Retina (tissue), 1 donor: ENCODE measurements around the gene CFAP221.

Source experiments
- DNase-seq: peaks from one replicate; pipeline ENCODE4 v3.0.0-alpha.2; 2016

The CFAP221 gene

DNA sequence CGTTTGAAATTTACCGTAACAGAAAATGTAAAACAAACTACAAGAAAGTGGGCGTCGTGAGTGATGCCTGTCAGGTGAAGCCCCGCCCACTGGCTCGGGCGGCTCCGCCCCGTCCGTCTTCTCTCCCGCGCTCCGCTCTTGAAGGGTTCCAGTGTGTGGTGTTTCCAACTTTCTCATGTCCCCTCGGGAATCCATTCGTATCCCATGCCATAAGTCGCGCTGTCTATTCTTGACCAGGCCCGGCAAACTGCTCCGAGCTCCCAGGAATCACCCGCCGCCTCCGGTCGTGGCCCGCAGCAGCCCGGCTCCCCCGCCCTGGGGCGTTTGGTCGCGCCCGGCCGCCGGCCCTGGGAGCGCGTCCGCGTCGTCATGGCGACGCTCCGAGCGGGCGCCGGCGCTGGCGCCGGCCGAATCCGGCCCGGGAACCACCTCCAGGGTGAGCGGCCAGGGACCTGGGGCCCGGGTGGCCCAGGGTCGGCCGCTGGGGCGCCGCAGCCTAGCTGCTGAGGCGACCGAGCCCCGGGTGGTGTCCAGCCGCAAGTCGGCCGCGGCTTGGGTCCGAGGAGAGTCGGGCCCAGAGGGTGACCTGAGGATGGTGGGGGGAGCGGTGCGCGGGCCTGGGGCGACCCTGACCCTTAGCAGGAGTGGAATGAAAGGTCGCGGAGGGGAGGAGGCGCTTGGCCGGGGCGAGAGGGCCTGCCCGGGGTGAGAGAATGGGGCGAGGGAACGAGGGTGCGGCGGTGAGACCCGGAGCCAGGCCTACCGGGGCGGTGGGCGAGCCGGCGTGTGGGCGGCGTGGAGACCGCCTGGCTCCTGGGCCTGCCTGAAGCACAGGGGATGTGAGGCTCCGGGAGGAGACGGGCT, at the start of gene CFAP221:
CFAP221 (plus strand) TSS at position 375 of the 864 bp plus-strand sequence. CDS start 1,683 bp downstream, outside the sequence.
- DNase-seq = peak; percentile 95

DNA sequence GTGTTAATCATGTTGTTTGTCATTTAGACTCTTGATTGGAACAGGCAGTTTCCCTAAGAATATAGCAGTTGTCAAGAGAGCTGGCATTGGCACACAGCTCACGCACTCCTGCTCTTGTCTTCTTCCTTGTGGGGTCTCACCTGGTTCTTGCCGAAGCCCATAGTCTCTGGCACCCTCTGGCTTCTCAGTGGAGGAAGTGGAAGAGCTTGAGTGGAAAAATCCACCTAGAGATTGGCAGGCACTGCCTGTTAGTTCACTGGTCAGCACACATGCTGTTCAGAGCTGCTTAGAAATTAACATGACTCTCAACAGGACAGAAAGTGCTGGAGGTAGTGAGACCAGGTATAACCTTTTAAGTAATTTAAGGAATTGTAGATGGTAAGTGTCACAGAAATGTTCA, 48.3 kb upstream of the CFAP221 start:
- DNase-seq = no peak

DNA sequence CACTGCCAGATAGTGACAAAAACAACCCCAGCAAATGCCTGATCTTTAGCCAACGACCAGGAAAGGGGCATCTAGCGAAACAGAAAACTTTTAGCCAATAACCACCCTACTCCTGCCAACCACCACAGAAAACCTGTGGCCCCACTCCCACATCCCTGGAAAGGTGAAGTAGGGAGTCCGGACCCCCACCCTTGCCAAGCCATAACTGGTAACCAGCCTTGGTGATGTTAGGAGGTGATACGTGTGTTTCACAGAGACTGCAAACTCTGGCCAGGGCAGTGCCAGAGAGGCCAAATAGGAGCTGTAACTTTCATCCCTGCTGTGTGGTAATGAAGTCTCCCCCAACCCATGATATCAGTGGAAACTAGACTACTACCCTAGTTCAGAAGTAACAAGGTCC, 47.6 kb upstream of the CFAP221 start:
- DNase-seq = no peak

DNA sequence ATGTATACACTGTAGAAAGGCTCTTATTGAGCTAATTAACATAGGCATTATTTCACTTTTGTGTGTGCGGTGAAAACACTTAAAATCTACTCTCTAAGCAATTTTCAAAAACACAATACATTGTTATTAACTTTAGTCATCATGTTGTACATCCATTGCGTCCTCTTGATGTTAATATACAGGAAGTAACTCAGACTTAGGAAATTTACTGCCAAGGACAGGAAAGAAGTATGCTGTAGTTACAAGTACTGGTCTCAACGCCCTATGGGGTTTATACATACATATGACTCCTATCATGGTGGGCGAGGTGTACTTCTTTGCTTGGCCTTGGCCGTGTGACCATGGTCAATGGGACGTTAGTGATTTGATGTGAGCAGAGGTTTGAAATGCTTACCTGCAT, 35.5 kb upstream of the CFAP221 start:
- no peak for DNase-seq

DNA sequence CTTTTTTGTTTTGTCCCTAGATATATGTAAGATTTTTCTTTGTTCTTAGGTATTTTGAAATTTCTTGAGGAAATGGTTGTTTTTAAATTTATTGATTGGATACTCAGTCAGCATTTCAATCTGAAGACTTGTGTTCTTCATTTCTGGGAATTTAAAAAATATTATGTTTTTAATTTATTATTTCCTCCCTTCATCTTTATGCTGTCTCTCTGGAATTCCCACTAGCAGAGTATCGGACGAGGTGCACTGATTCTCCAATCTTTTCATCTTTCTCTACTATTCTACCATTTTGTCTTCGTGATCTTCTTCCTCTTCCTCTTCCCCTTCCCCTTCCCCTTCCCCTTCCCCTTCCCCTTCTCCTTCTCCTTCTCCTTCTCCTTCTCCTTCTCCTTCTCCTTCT, 32.3 kb upstream of the CFAP221 start:
- DNase-seq = no peak

DNA sequence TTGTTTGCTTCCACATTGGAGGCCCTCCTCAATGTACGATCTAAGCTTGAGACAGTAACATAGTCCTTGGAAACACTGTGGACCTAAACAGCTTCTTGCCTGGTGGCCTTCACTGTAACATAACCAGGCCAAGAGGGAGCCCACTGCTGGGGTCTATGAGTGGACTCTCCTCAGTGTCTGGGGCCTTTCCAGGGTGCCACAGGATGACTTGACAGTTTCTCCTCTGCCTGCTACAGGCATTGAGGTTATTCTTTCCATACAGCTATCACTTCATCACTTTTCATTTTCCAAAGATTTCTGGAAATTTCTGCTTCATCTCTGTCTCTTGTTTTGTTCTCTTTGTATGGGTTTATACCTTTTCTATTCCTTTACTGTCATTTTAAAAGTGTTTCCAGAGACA, 31.3 kb upstream of the CFAP221 start:
- DNase-seq = no peak

DNA sequence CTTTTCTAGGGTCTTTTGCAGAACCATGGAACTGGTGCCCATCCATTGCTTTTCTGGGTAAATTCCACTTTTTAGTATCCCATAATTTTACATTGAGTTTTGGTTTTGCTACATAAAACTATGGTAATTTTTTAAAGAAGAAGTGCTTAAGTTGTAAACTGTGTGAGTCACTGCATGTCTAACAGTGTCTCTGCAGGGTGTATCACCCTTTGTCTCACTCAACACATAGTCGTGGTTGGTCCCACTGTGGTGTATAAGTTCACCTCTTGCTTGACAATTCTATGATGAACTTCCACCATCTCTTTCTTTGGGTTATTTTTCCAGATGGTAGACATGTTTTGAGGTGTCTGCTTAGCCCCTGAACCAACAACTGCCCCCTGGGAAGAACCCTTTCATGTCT, 30.4 kb upstream of the CFAP221 start:
- no peak for DNase-seq

DNA sequence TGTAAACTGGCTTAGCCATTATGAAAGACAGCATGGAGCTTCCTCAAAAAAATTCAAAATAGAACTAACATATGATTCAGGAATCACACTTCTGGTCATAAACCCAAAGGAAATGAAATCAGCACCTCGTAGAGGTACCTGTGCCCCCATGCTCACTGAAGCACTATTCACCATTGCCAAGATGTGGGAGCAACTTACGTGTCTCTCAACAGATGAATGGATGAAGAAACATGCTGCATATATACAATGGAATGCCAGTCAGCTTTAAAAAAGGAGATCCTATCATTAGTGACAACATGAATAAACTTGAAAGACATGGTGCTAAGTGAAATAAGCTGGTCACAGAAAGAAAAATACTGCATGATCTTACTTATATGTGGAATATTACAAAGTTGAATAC, 28.1 kb upstream of the CFAP221 start:
- DNase-seq = no peak

DNA sequence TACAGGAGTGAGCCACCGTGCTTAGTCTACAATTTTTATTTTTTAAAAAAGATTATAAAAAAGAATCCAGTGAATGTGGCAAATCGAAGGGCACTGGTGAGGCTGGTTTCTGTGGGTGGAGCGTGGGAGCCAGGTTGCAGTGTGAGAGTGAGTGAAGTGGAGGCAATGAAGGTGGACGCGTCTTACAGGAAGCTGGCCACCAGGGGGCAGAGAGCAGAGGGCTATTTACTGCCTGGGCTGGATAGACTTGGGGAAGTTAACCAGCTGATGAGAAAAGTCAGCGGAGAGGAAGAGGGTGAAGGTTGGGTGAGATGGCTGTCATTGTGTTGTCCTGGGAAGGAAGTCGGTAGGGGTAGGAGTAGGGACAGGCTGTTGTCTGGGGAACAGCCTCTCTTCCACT, 26.8 kb upstream of the CFAP221 start:
- DNase-seq = peak; percentile 26

DNA sequence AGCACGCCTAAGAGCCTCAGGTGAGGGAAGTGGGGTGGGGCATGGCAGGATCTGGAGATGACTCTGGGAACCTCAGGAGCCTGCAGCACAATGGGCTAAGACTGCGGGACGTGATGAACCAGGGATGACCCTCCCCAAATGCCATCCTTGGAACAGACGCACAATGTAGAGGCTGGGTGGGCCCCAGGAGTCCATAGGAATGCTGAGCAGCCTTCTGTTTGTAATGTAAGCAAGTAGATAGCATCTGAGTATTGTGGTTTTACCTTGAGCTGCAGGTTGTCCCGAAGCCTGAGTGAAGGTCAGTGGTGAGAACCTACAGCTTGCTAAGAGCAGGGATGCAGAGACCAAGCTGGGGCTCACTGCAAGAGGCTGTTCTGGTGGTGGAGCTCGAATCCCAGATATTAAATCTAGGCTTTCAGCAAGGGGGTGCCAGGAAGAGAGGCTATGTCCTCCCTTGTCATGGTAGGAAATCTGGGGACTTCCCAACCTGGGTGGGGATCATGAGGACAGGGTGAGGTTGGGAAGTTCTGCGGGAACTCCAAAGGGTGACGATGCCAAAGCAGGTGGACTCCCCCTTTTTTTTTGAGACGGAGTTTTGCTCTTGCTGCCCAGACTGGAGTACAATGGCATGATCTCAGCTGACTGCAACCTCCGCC, 25.7 kb upstream of the CFAP221 start:
- DNase-seq = no peak

DNA sequence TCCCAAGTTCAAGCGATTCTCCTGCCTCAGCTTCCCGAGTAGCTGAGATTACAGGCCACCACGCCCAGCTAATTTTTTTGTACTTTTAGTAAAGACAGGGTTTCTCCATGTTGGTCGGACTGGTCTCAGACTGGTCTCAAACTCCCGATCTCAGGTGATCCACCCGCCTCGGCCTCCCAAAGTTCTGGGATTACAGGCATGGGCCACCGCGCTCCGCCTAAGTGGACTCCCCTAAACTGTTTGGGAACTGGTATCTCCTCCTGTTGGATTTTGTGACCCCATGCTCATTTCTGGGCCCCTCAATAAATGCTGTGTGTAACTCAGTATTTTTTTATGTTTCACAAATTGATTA, 25.2 kb upstream of the CFAP221 start:
- no peak for DNase-seq

DNA sequence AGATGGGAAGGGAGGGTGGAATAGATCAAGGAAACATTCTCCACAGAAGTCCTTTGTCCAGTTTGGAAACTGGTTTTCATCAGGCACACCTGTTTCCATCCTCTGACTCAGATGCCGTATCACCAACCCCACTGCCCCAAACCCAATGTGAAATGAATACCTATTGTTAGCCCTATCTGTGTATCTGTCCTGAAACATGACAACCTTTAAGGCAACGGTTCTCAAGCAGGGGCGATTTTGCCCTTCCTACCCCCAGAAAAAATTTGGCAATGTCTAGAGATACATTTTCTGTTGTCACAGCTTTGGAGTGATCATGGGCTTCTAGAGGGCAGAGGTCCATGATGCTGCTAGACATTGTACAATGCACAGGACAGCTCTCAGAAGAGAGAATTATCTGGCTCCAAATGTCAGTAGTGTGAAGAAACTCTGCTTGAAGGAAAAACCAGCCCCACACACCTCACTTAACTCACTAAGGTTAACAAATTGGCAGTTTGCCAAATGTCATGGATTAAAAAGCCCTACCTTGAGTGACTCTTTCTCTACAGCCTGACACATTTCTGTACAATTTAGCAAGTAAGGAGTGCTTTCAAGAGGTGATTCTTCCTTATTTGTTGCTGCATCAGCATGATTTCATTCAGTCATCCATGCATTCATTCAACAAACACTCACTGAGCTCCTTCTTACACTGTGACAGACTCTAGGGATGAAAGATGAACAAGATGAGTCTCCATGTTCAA, 23.4 kb upstream of the CFAP221 start:
- no peak for DNase-seq

DNA sequence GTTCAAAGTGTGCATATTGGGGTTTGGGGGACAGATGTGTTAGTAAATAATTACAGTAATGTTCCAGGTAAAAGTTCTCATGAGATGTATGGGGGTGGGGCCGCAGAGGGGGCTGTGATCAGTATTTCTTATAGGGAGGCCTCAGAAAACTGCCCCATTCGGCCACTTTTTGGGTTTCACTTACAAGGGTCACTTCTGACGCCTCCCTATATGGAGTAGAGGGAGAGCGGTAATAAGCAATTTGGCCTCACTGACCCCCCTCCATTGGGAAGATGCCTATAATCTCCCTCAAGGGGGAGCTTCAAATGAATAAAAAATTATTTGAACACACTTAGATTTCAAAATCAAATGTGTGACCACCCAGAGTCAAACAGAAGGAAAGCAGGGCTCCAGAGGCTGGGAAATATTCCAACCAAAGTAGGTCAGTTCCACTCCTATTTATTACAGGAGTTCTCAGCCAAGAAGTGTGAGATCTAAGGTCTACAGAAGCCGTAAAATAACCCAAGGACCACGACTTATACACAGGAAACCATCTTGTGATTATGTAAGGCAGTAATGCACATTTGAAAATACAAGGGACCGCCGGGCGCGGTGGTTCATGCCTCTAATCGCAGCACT, 22.7 kb upstream of the CFAP221 start:
- no peak for DNase-seq

DNA sequence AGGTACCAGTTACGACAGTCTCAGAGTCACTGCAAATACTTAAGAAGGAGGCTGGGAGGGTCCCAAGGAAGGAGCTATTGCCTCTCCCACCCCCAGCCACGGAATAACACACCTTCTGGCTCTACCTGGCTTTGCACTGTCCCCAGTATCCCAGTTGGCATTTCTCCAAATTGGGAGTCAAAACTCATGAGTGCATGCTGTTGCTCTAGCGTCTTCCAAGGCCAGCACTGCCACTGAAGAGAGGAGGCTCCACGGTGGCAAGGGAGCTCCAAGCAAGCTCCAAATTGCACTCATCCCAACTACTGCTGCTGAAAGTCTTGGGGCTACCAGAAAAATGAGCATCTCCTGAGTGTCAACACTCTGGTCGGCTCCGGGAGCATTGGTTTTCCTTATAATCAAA, 21.6 kb upstream of the CFAP221 start:
- DNase-seq = no peak

DNA sequence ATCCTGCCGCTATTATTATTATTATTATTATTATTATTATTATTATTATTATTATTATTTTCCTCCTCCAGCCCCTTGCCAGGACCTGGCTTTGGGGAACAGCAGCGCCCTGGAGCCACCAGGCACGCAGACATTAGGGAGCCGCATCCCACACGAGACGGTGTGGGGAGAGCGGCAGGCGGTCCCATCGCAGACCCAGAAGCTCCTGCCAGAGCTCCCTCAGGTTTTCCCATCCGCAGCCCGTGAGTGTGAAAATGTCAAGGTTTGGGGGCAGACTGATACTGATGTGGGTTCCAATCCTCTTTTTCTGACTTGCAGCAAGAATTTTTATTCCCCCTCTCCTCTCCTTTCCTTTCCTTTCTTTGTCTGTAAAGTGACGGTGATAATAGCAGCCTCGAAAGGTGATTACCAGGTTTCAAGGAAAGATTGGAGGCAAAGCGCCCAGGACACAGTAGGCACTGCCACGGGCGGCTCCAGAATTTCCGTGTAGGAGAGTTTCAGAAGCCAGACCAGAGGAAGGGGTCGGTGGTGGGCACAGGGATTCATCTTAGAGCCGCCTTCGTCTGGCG, 20.8 kb upstream of the CFAP221 start:
- no peak for DNase-seq

DNA sequence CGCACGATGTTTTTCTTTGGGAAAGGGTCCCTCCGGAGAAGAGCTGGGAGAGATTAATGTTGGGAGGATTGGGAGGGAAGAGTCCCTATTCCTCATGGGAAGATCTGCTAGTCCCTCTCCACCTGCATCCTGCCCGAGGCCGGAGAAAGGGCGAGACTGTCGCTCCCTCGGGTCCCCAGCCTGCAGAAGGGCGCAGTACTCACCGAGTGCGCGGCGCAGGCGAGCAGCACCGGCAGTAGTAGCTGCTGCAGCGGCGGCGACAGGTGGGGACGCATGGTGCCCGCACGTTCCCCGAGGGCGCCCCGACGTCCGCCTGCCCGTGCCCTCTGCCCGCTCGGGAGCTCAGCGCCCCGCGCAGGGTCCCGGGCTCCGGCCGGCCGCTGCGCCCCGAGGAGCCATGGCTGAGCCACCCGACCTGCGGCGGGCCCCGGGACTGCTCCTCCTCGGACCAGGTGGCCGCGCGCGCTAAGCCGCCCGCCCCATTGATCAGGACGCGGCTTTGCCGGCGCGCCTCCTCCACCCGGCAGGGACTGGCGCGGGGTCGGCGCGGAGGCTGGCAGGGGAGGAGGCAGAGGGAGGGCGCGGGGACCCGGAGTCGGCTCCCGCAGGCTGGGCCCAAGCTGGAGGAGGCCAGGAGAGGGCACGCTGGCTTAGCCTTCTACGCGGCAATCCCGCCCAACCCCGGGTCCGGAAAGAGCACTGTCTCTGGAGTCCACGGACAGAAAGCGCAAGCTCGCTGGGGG, 20.1 kb upstream of the CFAP221 start, which contains the start of gene SCTR:
SCTR (minus strand) TSS at position 532 of the 743 bp plus-strand sequence; CDS start at position 275, 257 bp downstream.
- peak; percentile 56 for DNase-seq

DNA sequence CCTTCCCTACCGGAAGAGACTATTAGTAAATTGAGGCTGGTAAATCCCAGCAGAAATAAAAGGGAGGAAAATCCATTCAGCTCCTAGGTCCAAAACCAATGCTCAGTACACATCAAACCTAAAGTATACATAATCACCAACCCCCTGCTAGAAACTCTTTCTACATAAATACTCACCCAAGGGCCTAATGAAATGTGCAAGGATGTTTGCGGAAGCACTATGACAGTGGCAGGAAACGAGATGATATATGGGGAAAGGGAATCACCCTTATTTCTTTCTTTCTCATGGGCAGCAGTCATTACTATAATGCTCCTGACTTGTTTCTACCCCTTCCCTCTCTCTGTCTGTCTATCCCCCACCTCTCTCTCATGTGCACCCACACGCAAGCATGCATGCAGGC, 18.6 kb upstream of the CFAP221 start:
- no peak for DNase-seq

DNA sequence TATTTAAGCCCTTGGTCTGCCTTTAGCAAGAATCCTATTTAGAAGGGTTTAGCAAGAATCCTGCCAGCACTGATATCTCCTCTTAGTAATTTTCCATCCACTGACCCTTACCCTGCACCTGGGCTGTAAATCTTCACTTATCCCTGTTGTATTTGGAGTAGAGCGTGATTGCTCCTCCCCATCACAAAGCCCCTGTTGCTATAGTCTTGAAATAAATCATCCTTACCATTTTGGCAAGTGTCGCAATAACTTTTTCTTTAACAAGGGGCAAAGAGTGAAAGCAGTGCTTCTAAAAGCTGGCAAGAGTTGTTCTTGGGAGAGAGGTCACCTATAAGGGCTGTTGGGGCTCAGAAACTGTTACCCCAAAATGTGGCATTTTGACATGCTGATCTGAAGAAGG, 16.2 kb upstream of the CFAP221 start:
- DNase-seq = no peak

DNA sequence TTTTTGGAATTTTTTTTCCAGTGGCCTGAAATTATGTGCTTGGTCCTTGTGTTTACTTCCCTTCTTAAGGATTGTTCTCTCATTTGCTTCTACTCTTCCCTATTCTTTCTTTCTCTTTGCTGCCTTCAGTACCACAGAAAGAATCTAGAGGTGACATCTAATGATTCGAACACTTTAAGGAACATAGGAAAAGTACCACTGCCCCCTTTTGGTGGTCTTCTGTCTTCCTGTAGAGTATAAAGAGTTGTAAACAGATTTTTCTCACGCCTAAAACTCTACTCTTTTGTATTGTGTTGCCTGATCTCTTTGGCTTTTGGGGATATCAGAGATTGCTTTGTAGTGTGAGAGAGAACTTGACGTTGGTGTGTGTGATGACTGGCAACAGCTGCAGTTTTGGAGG, 13.0 kb upstream of the CFAP221 start:
- DNase-seq = no peak

DNA sequence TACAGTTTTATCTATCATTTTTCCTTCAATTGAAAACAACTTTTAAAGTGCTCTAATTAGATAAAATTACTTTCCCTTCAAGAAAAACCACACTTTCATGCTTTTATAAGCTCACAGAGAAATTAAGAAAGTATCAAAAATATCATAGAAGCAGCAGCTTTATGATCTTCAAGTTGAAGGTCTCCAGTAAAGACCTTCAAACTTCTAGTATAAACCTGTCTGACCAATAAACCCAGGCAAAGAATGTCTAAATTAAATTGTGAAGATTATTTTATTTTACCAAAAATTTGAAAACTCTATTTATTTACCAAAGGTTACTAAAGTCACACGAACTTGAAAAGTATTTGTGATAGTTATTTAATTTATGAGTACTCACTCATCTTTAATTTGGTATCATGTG, 10.7 kb upstream of the CFAP221 start:
- DNase-seq = no peak

DNA sequence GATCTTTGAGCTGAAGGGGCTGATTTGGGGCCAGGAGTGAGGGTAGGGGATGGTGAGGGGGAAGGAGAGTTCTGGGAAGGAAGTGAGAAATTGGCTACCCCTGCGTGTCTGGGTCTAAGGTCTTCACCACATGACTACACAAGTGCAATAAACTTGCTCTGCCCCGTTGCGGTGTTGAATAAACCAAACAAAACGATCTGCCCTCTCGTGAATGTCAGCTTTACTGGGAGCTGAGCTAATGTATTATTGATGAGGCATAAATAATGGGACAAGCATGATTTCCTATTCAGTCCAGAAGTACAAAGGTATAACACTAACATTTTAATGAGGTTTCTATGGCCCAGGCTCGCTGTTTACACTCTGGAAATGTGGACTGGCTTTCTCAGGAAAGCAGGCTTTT, 8.0 kb upstream of the CFAP221 start:
- DNase-seq = no peak

DNA sequence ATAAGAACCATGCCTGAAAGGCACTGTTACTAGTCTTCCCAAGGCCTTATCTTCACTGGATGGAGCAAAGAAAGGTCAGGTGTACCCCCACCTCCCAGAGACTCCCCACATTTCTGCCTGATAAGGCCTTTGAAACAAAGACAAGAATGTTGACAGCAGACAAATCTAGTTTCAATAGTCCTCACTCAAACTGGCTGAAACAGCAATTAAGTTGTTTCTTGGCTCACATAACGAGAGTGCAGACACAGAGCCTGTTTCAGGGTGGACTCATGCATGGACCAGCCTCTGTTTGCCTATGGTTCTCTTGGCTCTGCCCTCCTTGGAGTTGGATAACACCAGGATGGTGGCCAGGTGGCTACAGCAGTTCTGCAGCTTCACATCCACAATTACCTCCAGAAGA, 7.5 kb upstream of the CFAP221 start:
- no peak for DNase-seq
